Naive thymus-derived CD4-positive, alpha-beta T cell (primary cell): ENCODE results near the gene LIF. TPM values are rescaled to one million over a fixed set of nuclear protein-coding genes. Genes with fewer than 3 reads are reported as not detected.

Source experiments
- ATAC-seq: fragments of 150-1000 bp; cut with Tn5 transposase; 2 replicates; pipeline ENCODE4 v1.10.0; 2021; ENCODE audit warnings: mild to moderate bottlenecking, moderate library complexity
- CTCF ChIA-PET: fragments of 350-600 bp; sonication (Branson Sonifier 250); formaldehyde crosslinking; loops from one replicate; lab custom pipeline; 2021; ENCODE audit warnings: antibody characterized with exemption; lab: Charles Lee
- POLR2A ChIA-PET: fragments of 350-600 bp; sonication (Branson Sonifier 250); formaldehyde crosslinking; loops from one replicate; lab custom pipeline; 2021; ENCODE audit warnings: antibody characterized with exemption, inconsistent platforms; lab: Charles Lee
- DNase-seq, 9 donors: peaks; one replicate each; pipeline versions ENCODE4 v3.0.0 to v3.0.0-alpha.2; 2020 to 2022; ENCODE audit warnings: mixed read lengths in 1 of 9
- H3K27ac ChIP-seq: one replicate; pipeline ENCODE4 v1.7.0; 2013; ENCODE audit warnings: mild to moderate bottlenecking, low read depth, low read length, moderate library complexity
- H3K27me3 ChIP-seq, 2 donors: one replicate each; pipeline ENCODE4 v1.7.0; 2013; ENCODE audit warnings: low read length in 2 of 2, mild to moderate bottlenecking in 2 of 2, moderate library complexity in 2 of 2; ENCODE audit not compliant: control insufficient read depth in 2 of 2, insufficient read depth in 2 of 2
- H3K36me3 ChIP-seq, 3 experiments: 1 replicate in 2 of 3; 2 replicates in 1 of 3; pipeline ENCODE4 v1.7.0; 2013; ENCODE audit warnings: low read length in 3 of 3, mild to moderate bottlenecking in 3 of 3, moderate library complexity in 1 of 3; ENCODE audit not compliant: insufficient read depth in 3 of 3, control insufficient read depth in 2 of 3
- H3K4me1 ChIP-seq, 2 donors: one replicate each; pipeline ENCODE4 v1.7.0; 2013; ENCODE audit warnings: low read length in 2 of 2, mild to moderate bottlenecking in 2 of 2, moderate library complexity in 1 of 2; ENCODE audit not compliant: control insufficient read depth in 2 of 2, insufficient read depth in 2 of 2
- H3K4me3 ChIP-seq: 2 replicates; pipeline ENCODE4 v1.7.0; 2013; ENCODE audit warnings: mild to moderate bottlenecking, low read length
- H3K9me3 ChIP-seq, 3 experiments: 1 replicate in 2 of 3; 2 replicates in 1 of 3; pipeline ENCODE4 v1.7.0; 2013; ENCODE audit warnings: low read length in 3 of 3; ENCODE audit not compliant: control insufficient read depth in 2 of 3
- H3K27ac Mint-ChIP-seq, 9 donors: one replicate each; pipeline ENCODE4 v1.8.0; 2020 to 2022; ENCODE audit warnings: mixed read lengths in 9 of 9, mild to moderate bottlenecking in 8 of 9, moderate library complexity in 5 of 9, inconsistent platforms in 2 of 9
- H3K27me3 Mint-ChIP-seq, 5 donors: one replicate each; pipeline ENCODE4 v1.8.0; 2021 to 2022; ENCODE audit warnings: mixed read lengths in 5 of 5, mild to moderate bottlenecking in 1 of 5
- H3K36me3 Mint-ChIP-seq, 5 donors: one replicate each; pipeline ENCODE4 v1.8.0; 2020 to 2022; ENCODE audit warnings: mixed read lengths in 5 of 5, mild to moderate bottlenecking in 3 of 5, inconsistent platforms in 1 of 5
- H3K4me1 Mint-ChIP-seq, 7 donors: one replicate each; pipeline ENCODE4 v1.8.0; 2020 to 2022; ENCODE audit warnings: mixed read lengths in 7 of 7, mild to moderate bottlenecking in 3 of 7, inconsistent platforms in 1 of 7
- H3K4me3 Mint-ChIP-seq, 10 donors: one replicate each; pipeline ENCODE4 v1.8.0; 2020 to 2022; ENCODE audit warnings: mild to moderate bottlenecking in 10 of 10, mixed read lengths in 10 of 10, moderate library complexity in 6 of 10, inconsistent platforms in 2 of 10
- H3K9me3 Mint-ChIP-seq, 11 donors: one replicate each; pipeline ENCODE4 v1.8.0; 2020 to 2022; ENCODE audit warnings: mixed read lengths in 11 of 11, mild to moderate bottlenecking in 4 of 11, inconsistent platforms in 1 of 11, moderate library complexity in 1 of 11
- intact Hi-C, 2 donors: fragments of 100-400 bp; cut with micrococcal nuclease; formaldehyde crosslinking; loops; one replicate each; pipeline ENCODE4 v1.15.1; 2023
- polyA plus RNA-seq, 2 donors: library from polyadenylated mRNA; unstranded; fragments of 300-500 nt; fragmentation: Illumina TruSeq; gene quantifications; one replicate each; pipeline ENCODE4 v1.2.3, GENCODE V29; 2021
- total RNA-seq, 6 experiments: library from RNA in 5 of 6; stranded (reverse) in 5 of 6; gene quantifications; 1 replicate in 5 of 6; 2 replicates in 1 of 6; pipeline ENCODE4 v1.2.3 and lab custom pipeline; 2021 to 2026

The LIF gene
- total and polyA plus RNA-seq, 7 experiments from 2014 or later: 0.64 to 260 (median 0.98) TPM; not detected in 4

- H3K9me3 Mint-ChIP-seq: no peaks in the 10 kb centered on the region
- Histone ChIP-seq H3K4me1 (peaks cover 0 to 18% of the 10 kb centered on the region in 2 donors), H3K27me3 (no peaks in the 10 kb centered on the region), H3K9me3 (no peaks in the 10 kb centered on the region), H3K4me3 (peak overlapping the region; percentile 58), H3K36me3 (no peaks in the 10 kb centered on the region), H3K27ac (no peak overlapping the region)
- H3K27me3 Mint-ChIP-seq: peaks cover 0 to 37% (median 6%) of the 10 kb centered on the region in 5 donors
- peaks cover 0 to 38% (median 0%) of the 10 kb centered on the region in 5 donors for H3K36me3 Mint-ChIP-seq
- H3K4me3 Mint-ChIP-seq: peak overlapping the region; percentile 70 to 97 (median 81)
- POLR2A ChIA-PET: no interaction called here
- DNase-seq (peak in 1 of 9 donors; percentile 46), ATAC-seq (no peak)
- intact Hi-C loops: loop anchor here (1.0 to 2.0 kb wide), 5 partner anchors 20 to 139 kb away; no protein-coding TSS in a partner anchor
- peak overlapping the region in 1 of 9 donors; percentile 82 for H3K27ac Mint-ChIP-seq
- CTCF ChIA-PET: no interaction called here
- H3K4me1 Mint-ChIP-seq: peaks cover 6 to 67% (median 26%) of the 10 kb centered on the region in 7 donors
Observed at GRCh38 chr22:30246814-30247376, 336 bp upstream of the LIF start.

GRCh38 chr22:30245181-30245984 lies 1.2 kb downstream of the LIF start:
- H3K27me3 Mint-ChIP-seq: peaks cover 0 to 37% (median 6%) of the 10 kb centered on the region in 5 donors
- ATAC-seq (no peak), DNase-seq (peak in 1 of 9 donors; percentile 57)
- intact Hi-C loops: no loop called here
- peaks cover 6 to 75% (median 26%) of the 10 kb centered on the region in 7 donors for H3K4me1 Mint-ChIP-seq
- Histone ChIP-seq H3K36me3 (no peaks in the 10 kb centered on the region), H3K27me3 (no peaks in the 10 kb centered on the region), H3K4me3 (peak overlapping the region; percentile 58), H3K27ac (no peak overlapping the region), H3K4me1 (peaks cover 0 to 18% of the 10 kb centered on the region in 2 donors), H3K9me3 (no peaks in the 10 kb centered on the region)
- H3K36me3 Mint-ChIP-seq: peaks cover 0 to 48% (median 0%) of the 10 kb centered on the region in 5 donors
- ChIA-PET POLR2A (interaction anchor here (0.5 kb wide), 1 partner anchor 27 kb away, joined by 3 read pairs; no protein-coding TSS in a partner anchor), CTCF (interaction anchor here (0.7 kb wide), 1 partner anchor 137 kb away, joined by 3 read pairs; no protein-coding TSS in a partner anchor)
- H3K4me3 Mint-ChIP-seq: peak overlapping the region in 9 of 10 donors; percentile 60 to 97 (median 86)
- no peaks in the 10 kb centered on the region for H3K9me3 Mint-ChIP-seq
- peak overlapping the region in 2 of 9 donors; percentile 53 to 99 for H3K27ac Mint-ChIP-seq

- Histone ChIP-seq H3K27me3 (no peaks in the 10 kb centered on the region), H3K4me3 (no peak overlapping the region), H3K36me3 (no peaks in the 10 kb centered on the region), H3K4me1 (peaks cover 0 to 18% of the 10 kb centered on the region in 2 donors), H3K9me3 (no peaks in the 10 kb centered on the region), H3K27ac (no peak overlapping the region)
- DNase-seq (no peak), ATAC-seq (no peak)
- Mint-ChIP-seq H3K4me3 (peak overlapping the region in 8 of 10 donors; percentile 10 to 97 (median 62)), H3K36me3 (peaks cover 0 to 49% (median 0%) of the 10 kb centered on the region in 5 donors), H3K27ac (peak overlapping the region in 2 of 9 donors; percentile 47 to 99), H3K27me3 (peaks cover 0 to 37% (median 6%) of the 10 kb centered on the region in 5 donors), H3K4me1 (peaks cover 6 to 73% (median 24%) of the 10 kb centered on the region in 7 donors), H3K9me3 (no peaks in the 10 kb centered on the region)
- ChIA-PET POLR2A (interaction anchor here (0.5 kb wide), 1 partner anchor 26 kb away, joined by 3 read pairs; no protein-coding TSS in a partner anchor), CTCF (no interaction called here)
- intact Hi-C loops: no loop called here
Observed at GRCh38 chr22:30244641-30245040, 1.9 kb downstream of the LIF start.

GRCh38 chr22:30244066-30244465 lies 2.5 kb downstream of the LIF start:
- no peaks in the 10 kb centered on the region for H3K27me3 ChIP-seq
- Mint-ChIP-seq H3K36me3 (peaks cover 0 to 51% (median 0%) of the 10 kb centered on the region in 5 donors), H3K4me3 (peak overlapping the region in 3 of 10 donors; percentile 33 to 97 (median 39)), H3K9me3 (no peaks in the 10 kb centered on the region), H3K4me1 (peaks cover 6 to 77% (median 21%) of the 10 kb centered on the region in 7 donors), H3K27me3 (peaks cover 0 to 37% (median 6%) of the 10 kb centered on the region in 5 donors), H3K27ac (peak overlapping the region in 1 of 9 donors; percentile 99)
- ChIA-PET CTCF (no interaction called here), POLR2A (no interaction called here)
- DNase-seq: no peak
- H3K36me3 ChIP-seq: no peaks in the 10 kb centered on the region
- H3K4me3 ChIP-seq: no peak overlapping the region
- ATAC-seq: no peak
- intact Hi-C loops: no loop called here
- H3K9me3 ChIP-seq: no peaks in the 10 kb centered on the region
- H3K4me1 ChIP-seq: peaks cover 0 to 18% of the 10 kb centered on the region in 2 donors
- H3K27ac ChIP-seq: no peak overlapping the region

- peaks cover 0 to 18% of the 10 kb centered on the region in 2 donors for H3K4me1 ChIP-seq
- CTCF ChIA-PET: no interaction called here
- DNase-seq: no peak
Observed at GRCh38 chr22:30243661-30244060, 2.9 kb downstream of the LIF start.

GRCh38 chr22:30241576-30242371 lies 4.8 kb downstream of the LIF start:
- Mint-ChIP-seq H3K9me3 (no peaks in the 10 kb centered on the region), H3K4me1 (peaks cover 4 to 78% (median 10%) of the 10 kb centered on the region in 7 donors), H3K27ac (peak overlapping the region in 1 of 9 donors; percentile 77), H3K4me3 (peak overlapping the region in 1 of 10 donors; percentile 97), H3K36me3 (peaks cover 0 to 56% (median 0%) of the 10 kb centered on the region in 5 donors), H3K27me3 (peaks cover 0 to 21% (median 0%) of the 10 kb centered on the region in 5 donors)
- ATAC-seq: no peak
- Histone ChIP-seq H3K4me1 (peaks cover 0 to 10% of the 10 kb centered on the region in 2 donors), H3K27me3 (no peaks in the 10 kb centered on the region), H3K4me3 (no peak overlapping the region), H3K36me3 (no peaks in the 10 kb centered on the region), H3K9me3 (no peaks in the 10 kb centered on the region), H3K27ac (no peak overlapping the region)
- no peak for DNase-seq
- POLR2A ChIA-PET: no interaction called here
- CTCF ChIA-PET: no interaction called here
- intact Hi-C loops: no loop called here

More at GRCh38 chr22:30243661-30244060, 2.9 kb downstream of the LIF start:
- Mint-ChIP-seq H3K4me1 (peaks cover 6 to 80% (median 20%) of the 10 kb centered on the region in 7 donors), H3K36me3 (peaks cover 0 to 55% (median 0%) of the 10 kb centered on the region in 5 donors), H3K9me3 (no peaks in the 10 kb centered on the region), H3K4me3 (peak overlapping the region in 1 of 10 donors; percentile 97), H3K27me3 (peaks cover 0 to 36% (median 5%) of the 10 kb centered on the region in 5 donors), H3K27ac (peak overlapping the region in 1 of 9 donors; percentile 99)
- POLR2A ChIA-PET: no interaction called here
- H3K27me3 ChIP-seq: no peaks in the 10 kb centered on the region
- H3K4me3 ChIP-seq: no peak overlapping the region
- no peaks in the 10 kb centered on the region for H3K9me3 ChIP-seq
- H3K27ac ChIP-seq: no peak overlapping the region
- H3K36me3 ChIP-seq: no peaks in the 10 kb centered on the region
- intact Hi-C loops: no loop called here
- no peak for ATAC-seq
